Mesendoderm (in vitro differentiated cells): Measurements from ENCODE around the gene ALK.

Source experiments
- DNase-seq: peaks from one replicate; pipeline ENCODE4 v3.0.0; 2013
- H2AK5ac ChIP-seq: 2 replicates; pipeline ENCODE4 v1.6.1; 2013; ENCODE audit warnings: low read length, inconsistent platforms
- H2BK120ac ChIP-seq: 2 replicates; pipeline ENCODE4 v1.6.1; 2013; ENCODE audit warnings: low read depth, mild to moderate bottlenecking, low read length, moderate library complexity, mixed read lengths
- H2BK15ac ChIP-seq: replicated peaks from 2 replicates; pipeline ENCODE4 v1.6.1; 2013; ENCODE audit warnings: low read depth, mild to moderate bottlenecking, moderate library complexity
- H2BK5ac ChIP-seq: 2 replicates; pipeline ENCODE4 v1.6.1; 2013; ENCODE audit warnings: low read length, inconsistent platforms
- H3K18ac ChIP-seq: 2 replicates; pipeline ENCODE4 v1.6.1; 2013; ENCODE audit warnings: mild to moderate bottlenecking, low read length, mixed read lengths
- H3K23ac ChIP-seq: one replicate; pipeline ENCODE4 v1.6.1; 2013; ENCODE audit warnings: low read length
- H3K27ac ChIP-seq: 2 replicates; pipeline ENCODE4 v1.5.1; 2013; ENCODE audit warnings: low read depth, mild to moderate bottlenecking, inconsistent platforms, low read length, moderate library complexity
- H3K27me3 ChIP-seq: 2 replicates; pipeline ENCODE4 v1.6.1; 2013; ENCODE audit warnings: low read length, control low read depth, mild to moderate bottlenecking, inconsistent platforms; ENCODE audit not compliant: insufficient read depth, poor library complexity
- H3K36me3 ChIP-seq: 2 replicates; pipeline ENCODE4 v1.6.1; 2013; ENCODE audit warnings: low read length, inconsistent platforms; ENCODE audit not compliant: control insufficient read depth, insufficient read depth
- H3K4ac ChIP-seq: one replicate; pipeline ENCODE4 v1.6.1; 2013; ENCODE audit warnings: low read depth, mild to moderate bottlenecking, low read length, moderate library complexity
- H3K4me1 ChIP-seq: 2 replicates; pipeline ENCODE4 v1.6.1; 2013; ENCODE audit warnings: low read depth, low read length, inconsistent platforms; ENCODE audit not compliant: control insufficient read depth
- H3K4me2 ChIP-seq: 2 replicates; pipeline ENCODE4 v1.6.1; 2013; ENCODE audit warnings: low read length
- H3K4me3 ChIP-seq: 2 replicates; pipeline ENCODE4 v1.5.1; 2013; ENCODE audit warnings: mild to moderate bottlenecking, low read length
- H3K56ac ChIP-seq: one replicate; pipeline ENCODE4 v1.6.1; 2013; ENCODE audit warnings: low read length
- H3K79me1 ChIP-seq: 2 replicates; pipeline ENCODE4 v1.6.1; 2013; ENCODE audit warnings: low read length, inconsistent platforms
- H3K79me2 ChIP-seq: 2 replicates; pipeline ENCODE4 v1.6.1; 2013; ENCODE audit warnings: mild to moderate bottlenecking, low read length; ENCODE audit not compliant: control insufficient read depth, insufficient read depth
- H3K9ac ChIP-seq: 2 replicates; pipeline ENCODE4 v1.6.1; 2013; ENCODE audit warnings: low read length, inconsistent platforms
- H4K5ac ChIP-seq: one replicate; pipeline ENCODE4 v1.6.1; 2013; ENCODE audit warnings: low read length
- H4K8ac ChIP-seq: one replicate; pipeline ENCODE4 v1.6.1; 2013; ENCODE audit warnings: low read depth, mild to moderate bottlenecking, control low read depth, low read length, moderate library complexity
- WGBS: extraction: QIAGEN DNeasy Blood & Tissue Kit; methylation state at CpG from one replicate; pipeline ENCODE4 v1.1.7; 2013; ENCODE audit warnings: low lambda C conversion rate, missing lambda C conversion rate; ENCODE audit not compliant: insufficient coverage; ENCODE audit errors: extremely low coverage; 5-methylcytosine and 5-hydroxymethylcytosine counted together

Gene ALK

DNA sequence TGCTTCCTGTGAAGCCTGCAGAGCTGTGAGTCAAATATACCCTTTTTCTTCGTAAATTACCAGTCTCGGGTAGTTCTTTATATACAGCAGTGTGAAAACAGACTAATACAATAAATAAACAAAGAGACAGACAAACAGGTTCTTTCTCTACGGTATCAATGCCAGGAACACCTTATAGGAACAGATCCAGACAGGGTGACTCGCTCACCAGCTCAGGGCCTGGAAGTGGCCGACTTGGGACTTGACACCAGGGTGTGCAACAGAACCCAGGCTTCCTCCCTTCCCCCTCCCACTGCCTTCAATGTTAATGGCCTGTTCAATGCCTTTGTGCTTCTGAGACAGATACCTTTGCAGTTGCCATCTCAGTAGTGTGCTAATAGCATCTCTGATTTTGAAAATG lies 309.5 kb downstream of the ALK start:
- Histone ChIP-seq H3K27ac (no peak overlapping the region), H3K18ac (no peak overlapping the region), H3K79me2 (no peaks in the 10 kb centered on the region), H3K79me1 (no peaks in the 10 kb centered on the region), H2BK15ac (no peak overlapping the region), H2BK120ac (no peak overlapping the region), H3K23ac (no peak overlapping the region), H4K8ac (no peak overlapping the region), H2BK5ac (no peak overlapping the region), H3K4me3 (no peak overlapping the region), H3K4me1 (no peaks in the 10 kb centered on the region), H3K4me2 (no peak overlapping the region), H3K27me3 (no peaks in the 10 kb centered on the region), H4K5ac (no peak overlapping the region), H2AK5ac (no peak overlapping the region), H3K9ac (no peak overlapping the region), H3K56ac (no peak overlapping the region), H3K4ac (no peak overlapping the region), H3K36me3 (no peaks in the 10 kb centered on the region)
- WGBS: no CpG with 5 or more reads among the region's 5 CpGs
- no peak for DNase-seq

- no peak overlapping the region for H3K9ac ChIP-seq
- no peak overlapping the region for H3K4me3 ChIP-seq
- H3K4ac ChIP-seq: no peak overlapping the region
- H3K56ac ChIP-seq: no peak overlapping the region
- H3K18ac ChIP-seq: no peak overlapping the region
- H3K79me2 ChIP-seq: no peaks in the 10 kb centered on the region
- no peak for DNase-seq
- no peak overlapping the region for H3K4me2 ChIP-seq
- no peak overlapping the region for H2BK5ac ChIP-seq
- H3K79me1 ChIP-seq: no peaks in the 10 kb centered on the region
- no peak overlapping the region for H4K8ac ChIP-seq
- no peaks in the 10 kb centered on the region for H3K4me1 ChIP-seq
- H3K27ac ChIP-seq: no peak overlapping the region
- no peak overlapping the region for H2AK5ac ChIP-seq
- no peaks in the 10 kb centered on the region for H3K27me3 ChIP-seq
- no peak overlapping the region for H3K23ac ChIP-seq
- H2BK15ac ChIP-seq: no peak overlapping the region
- no CpG with 5 or more reads among the region's 2 CpGs for WGBS
- no peak overlapping the region for H4K5ac ChIP-seq
- no peak overlapping the region for H2BK120ac ChIP-seq
- no peaks in the 10 kb centered on the region for H3K36me3 ChIP-seq
Observed at GRCh38 chr2:29611261-29611660, 310.1 kb downstream of the ALK start.

DNA sequence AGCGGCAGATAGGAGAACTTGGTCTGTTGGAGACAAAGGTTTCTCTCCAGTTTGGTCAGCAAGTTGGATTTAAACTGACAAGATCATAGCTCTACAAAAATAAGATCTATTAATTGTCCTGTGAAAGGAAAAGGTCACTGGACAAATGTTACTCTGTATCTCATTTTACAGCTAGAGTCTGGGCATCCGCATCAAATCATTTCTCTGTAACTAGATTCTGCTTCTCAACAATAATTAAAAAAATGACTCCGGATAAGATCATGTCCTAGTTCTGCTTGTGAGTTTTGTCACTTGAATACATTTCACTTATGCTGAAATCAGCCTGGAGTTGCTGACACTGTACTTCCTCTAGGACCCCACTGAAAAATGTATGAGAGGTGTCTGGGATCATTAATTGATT lies 310.8 kb downstream of the ALK start:
- Histone ChIP-seq H3K4ac (no peak overlapping the region), H3K27ac (no peak overlapping the region), H2BK15ac (no peak overlapping the region), H2BK5ac (no peak overlapping the region), H3K23ac (no peak overlapping the region), H3K79me1 (no peaks in the 10 kb centered on the region), H2BK120ac (no peak overlapping the region), H3K9ac (no peak overlapping the region), H3K4me2 (no peak overlapping the region), H3K79me2 (no peaks in the 10 kb centered on the region), H3K4me1 (no peaks in the 10 kb centered on the region), H3K4me3 (no peak overlapping the region), H3K18ac (no peak overlapping the region), H3K56ac (no peak overlapping the region), H4K8ac (no peak overlapping the region), H4K5ac (no peak overlapping the region), H3K27me3 (no peaks in the 10 kb centered on the region), H2AK5ac (no peak overlapping the region), H3K36me3 (no peaks in the 10 kb centered on the region)
- DNase-seq: no peak
- WGBS: no CpG with 5 or more reads among the region's 3 CpGs

DNA sequence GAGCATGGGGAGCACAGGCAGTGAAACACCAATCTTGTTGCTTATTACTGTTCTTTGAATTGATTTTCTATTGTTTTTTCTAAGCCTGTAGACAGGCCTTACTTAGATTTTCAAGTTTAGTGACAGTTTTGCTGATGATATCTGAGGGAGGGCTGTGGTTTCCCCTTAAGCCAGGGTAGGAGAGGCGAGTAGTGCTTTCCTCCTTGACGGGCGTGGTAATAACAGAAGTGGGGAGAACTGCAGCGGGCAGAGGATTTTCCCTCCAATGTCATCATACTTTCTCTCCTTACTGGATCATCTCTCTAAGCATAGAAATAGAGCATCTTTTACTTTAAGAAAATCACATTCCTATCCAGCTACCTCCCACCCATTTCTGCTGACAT lies 314.4 kb downstream of the ALK start:
- Histone ChIP-seq H3K36me3 (no peaks in the 10 kb centered on the region), H3K56ac (no peak overlapping the region)

GRCh38 chr2:29606104-29607037 lies 315.0 kb downstream of the ALK start:
- Histone ChIP-seq H4K5ac (no peak overlapping the region), H3K79me2 (no peaks in the 10 kb centered on the region), H3K4me1 (no peaks in the 10 kb centered on the region), H3K9ac (no peak overlapping the region), H2AK5ac (no peak overlapping the region), H3K4me2 (no peak overlapping the region), H3K56ac (no peak overlapping the region), H3K27me3 (no peaks in the 10 kb centered on the region), H3K4ac (no peak overlapping the region), H3K79me1 (no peaks in the 10 kb centered on the region), H2BK120ac (no peak overlapping the region), H2BK15ac (no peak overlapping the region), H3K27ac (no peak overlapping the region), H3K36me3 (no peaks in the 10 kb centered on the region), H4K8ac (no peak overlapping the region), H3K23ac (no peak overlapping the region), H3K4me3 (no peak overlapping the region), H3K18ac (no peak overlapping the region), H2BK5ac (no peak overlapping the region)
- no peak for DNase-seq
- no CpG with 5 or more reads among the region's 1 CpG for WGBS

More for the DNA sequence above, 314.4 kb downstream of the ALK start:
- no CpG with 5 or more reads among the region's 4 CpGs for WGBS
- Histone ChIP-seq H4K5ac (no peak overlapping the region), H3K79me1 (no peaks in the 10 kb centered on the region), H3K18ac (no peak overlapping the region), H2BK120ac (no peak overlapping the region), H4K8ac (no peak overlapping the region), H3K4ac (no peak overlapping the region), H3K4me3 (no peak overlapping the region), H3K9ac (no peak overlapping the region), H3K27me3 (no peaks in the 10 kb centered on the region), H2BK5ac (no peak overlapping the region), H3K23ac (no peak overlapping the region), H2AK5ac (no peak overlapping the region), H3K4me1 (no peaks in the 10 kb centered on the region), H3K79me2 (no peaks in the 10 kb centered on the region), H2BK15ac (no peak overlapping the region), H3K27ac (no peak overlapping the region), H3K4me2 (no peak overlapping the region)
- DNase-seq: no peak

GRCh38 chr2:29603341-29603740 lies 318.0 kb downstream of the ALK start:
- no peak overlapping the region for H3K18ac ChIP-seq
- H3K79me2 ChIP-seq: no peaks in the 10 kb centered on the region
- no peaks in the 10 kb centered on the region for H3K4me1 ChIP-seq
- H2AK5ac ChIP-seq: no peak overlapping the region
- no CpG with 5 or more reads among the region's 1 CpG for WGBS
- no peak overlapping the region for H3K4me3 ChIP-seq
- H3K4me2 ChIP-seq: no peak overlapping the region
- H3K79me1 ChIP-seq: no peaks in the 10 kb centered on the region
- H2BK5ac ChIP-seq: no peak overlapping the region
- peak; percentile 30 for DNase-seq
- no peaks in the 10 kb centered on the region for H3K36me3 ChIP-seq
- H3K27ac ChIP-seq: no peak overlapping the region
- no peak overlapping the region for H2BK120ac ChIP-seq
- H3K4ac ChIP-seq: no peak overlapping the region
- no peaks in the 10 kb centered on the region for H3K27me3 ChIP-seq
- H4K8ac ChIP-seq: no peak overlapping the region
- H3K9ac ChIP-seq: no peak overlapping the region
- no peak overlapping the region for H3K56ac ChIP-seq
- H2BK15ac ChIP-seq: no peak overlapping the region
- H3K23ac ChIP-seq: no peak overlapping the region
- H4K5ac ChIP-seq: no peak overlapping the region
